NAMALWA (cell line): ENCODE measurements around the gene PGF.
"Not testable (repeated sequence)": the region's sequence is repeated elsewhere in the genome, so short reads cannot be mapped to it uniquely, and the experiment has no call there.

Source experiments
- DNase-seq: peaks from one replicate; pipeline ENCODE4 v3.0.0-alpha.2; 2015; ENCODE audit warnings: low spot score

PGF gene

DNA sequence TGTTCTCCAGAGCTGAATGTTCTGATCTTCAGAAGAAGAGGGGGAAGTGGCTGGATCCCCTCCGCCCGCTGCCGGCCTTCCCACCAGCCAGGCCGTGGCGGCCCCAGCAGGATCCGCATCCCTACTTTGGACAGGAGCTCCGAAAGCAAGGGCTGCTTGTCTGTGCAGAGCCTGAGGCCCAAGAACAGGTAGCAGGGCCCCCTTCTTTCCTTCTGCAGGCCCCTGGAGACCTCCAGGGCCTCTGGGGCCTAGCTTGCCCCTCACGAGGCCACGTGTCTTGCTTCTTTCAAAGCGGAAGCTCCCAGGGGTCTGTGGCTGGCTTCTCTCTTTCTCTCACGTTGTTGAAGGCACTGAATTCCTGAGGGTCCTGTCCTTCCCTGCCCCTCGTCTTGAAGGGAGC lies 13.2 kb downstream of the PGF start:
- peak; percentile 33 for DNase-seq

DNA sequence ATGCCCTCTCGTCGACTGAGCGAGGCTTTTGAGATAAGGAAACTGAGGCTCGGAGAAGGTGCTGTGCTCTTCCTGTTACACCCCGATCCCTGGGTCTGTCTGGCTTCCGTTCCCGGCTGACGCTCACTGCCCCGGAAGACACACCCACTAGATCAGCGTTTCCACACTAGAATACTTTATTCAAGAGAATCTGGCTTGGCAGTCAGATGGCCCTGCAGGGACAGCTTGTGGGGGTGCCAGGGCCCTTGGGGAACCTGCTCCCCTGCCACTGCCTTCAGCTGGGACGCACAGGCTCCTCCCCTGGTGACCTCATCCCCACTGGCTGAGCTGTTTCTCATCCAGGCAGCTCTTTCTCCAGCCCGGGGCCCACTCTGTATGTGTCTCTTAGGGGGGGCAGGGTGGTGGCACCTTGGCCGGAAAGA lies 13.7 kb downstream of the PGF start:
- DNase-seq: peak; percentile 26

DNA sequence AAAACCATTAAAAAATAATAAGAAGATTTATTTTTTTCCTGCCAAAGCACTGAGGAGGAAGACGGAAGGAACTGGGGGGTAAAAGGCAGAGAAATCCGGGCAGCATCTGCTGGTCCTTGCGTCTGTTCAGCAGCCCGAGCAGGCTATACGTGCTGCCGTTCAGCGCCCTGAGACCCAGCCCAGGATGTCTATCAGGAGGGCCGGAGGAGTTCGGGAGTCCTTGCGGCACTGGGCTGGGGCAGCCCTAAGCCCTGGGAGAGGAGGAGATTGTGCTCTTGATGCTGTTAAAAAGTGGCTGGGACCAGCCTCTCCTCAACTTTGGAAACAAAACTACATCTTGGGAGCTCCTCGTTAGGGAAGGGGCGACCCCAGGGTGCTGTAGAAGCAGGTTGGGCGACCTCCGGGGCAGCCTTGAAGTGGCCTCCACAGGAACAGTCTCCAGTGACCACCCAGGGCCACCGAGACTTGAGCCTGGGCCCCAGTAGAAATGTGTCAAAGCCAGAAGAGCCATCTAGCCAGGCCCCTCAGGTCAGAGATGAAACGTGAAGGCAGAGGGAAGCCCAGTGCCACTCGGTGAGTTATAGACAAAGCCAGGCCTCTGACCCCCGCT lies 14.3 kb downstream of the PGF start:
- no peak for DNase-seq

- no peak for DNase-seq
Measured at GRCh38 chr14:74938531-74939495, 16.6 kb downstream of the PGF start.

GRCh38 chr14:74937171-74937570 lies 18.2 kb downstream of the PGF start:
- DNase-seq: no peak

DNA sequence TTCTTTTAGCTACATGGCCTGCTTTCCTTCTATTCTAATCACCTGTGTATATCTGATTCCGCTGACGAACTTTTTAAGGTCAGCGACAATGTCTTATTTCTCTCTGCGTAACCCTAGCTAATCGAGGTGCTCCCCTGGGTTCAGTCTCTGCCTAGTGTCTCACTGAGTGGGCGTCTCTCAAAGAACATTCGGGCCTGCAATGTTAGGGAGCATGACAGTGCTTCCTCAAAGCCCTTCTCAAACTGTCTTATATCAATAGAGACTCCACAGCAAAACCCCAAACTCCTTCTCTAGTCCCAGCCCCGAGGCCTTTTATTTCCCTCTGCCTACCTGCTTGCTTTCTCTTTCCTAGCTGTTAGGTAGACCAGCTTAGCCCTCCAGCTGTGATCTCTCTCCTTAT lies 18.7 kb downstream of the PGF start:
- DNase-seq: no peak

GRCh38 chr14:74936151-74936550 lies 19.2 kb downstream of the PGF start:
- no peak for DNase-seq

DNA sequence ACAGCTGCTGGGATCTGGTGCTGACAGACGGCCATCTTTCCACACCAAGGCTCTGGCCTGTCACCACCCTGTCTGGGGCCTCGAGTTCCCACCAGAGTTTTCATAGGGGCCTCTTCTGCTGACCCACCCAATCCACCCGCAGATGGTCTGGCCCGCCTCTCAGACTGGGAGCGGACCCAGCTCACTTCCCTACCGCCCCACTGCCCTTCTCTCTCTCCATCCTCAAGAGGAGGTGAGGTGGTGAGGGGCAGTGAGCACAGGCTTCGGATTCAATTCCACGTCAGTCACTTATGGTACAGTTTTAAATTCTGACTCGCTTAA lies 20.1 kb downstream of the PGF start:
- DNase-seq: no peak

DNA sequence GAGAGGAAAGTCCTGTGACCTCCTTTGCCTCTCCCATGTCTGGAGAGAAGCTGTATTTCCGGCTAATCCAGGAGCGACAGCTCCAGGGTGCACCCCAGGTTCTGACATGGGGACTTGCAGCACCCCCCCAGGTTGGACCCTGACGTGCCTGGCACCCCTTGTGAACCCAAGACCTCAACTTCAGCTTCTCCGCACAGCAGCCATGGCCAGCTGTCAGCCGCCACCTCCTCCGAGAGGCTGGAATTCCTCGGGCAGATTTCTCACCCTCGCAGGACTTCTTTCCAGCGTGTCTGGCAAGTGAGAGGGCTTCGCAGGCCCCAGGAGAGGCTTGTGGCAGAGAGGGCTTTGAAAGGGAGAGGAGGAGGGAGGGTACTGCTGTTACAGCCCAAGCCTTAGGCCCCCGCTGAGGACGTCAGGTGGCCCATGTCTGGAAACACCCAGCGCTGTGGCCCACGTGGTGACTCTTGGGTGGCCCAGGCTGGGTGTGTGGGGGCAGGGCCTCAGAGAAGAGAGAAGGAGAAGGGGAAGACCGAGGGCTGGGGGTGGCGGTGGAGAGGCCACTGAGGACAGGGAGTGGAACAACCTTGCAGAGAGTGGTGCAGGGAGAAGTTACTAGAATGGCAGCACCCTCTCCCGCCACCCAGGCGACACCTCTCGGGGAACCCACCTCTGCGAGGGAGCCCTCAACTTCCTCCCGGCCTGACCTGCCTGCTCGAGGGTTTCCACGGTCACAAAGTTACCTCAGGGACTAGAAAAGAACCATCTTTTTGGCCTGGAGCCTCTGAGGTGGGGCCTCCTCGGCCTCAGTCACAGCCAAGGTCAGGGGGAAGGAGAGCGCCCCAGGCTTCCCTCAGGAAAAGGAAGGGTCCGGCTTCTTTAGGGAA lies 20.7 kb downstream of the PGF start:
- no peak for DNase-seq

- no peak for DNase-seq
Measured at GRCh38 chr14:74934041-74934440, 21.4 kb downstream of the PGF start.

DNA sequence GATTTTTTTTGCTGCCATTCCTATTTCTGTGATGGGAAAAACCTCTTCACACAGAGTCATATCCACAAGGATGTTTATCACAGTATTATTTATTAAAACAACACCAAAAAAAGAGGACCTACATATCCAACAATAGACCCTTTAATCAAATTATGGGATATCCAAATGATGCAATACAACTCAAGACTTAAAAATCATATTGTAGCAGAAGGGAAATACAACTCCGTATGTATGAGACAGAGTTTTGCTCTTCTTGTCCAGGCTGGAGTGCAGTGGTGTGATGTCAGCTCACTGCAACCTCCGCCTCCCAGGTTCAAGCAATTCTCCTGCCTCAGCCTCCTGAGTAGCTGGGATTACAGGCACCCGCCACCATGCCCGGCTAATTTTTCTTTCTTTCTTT lies 22.5 kb downstream of the PGF start:
- DNase-seq: not testable (repeated sequence)

- DNase-seq: no peak
Measured at GRCh38 chr14:74932401-74932901, 22.9 kb downstream of the PGF start.

GRCh38 chr14:74931744-74932143 lies 23.7 kb downstream of the PGF start:
- DNase-seq: not testable (repeated sequence)

GRCh38 chr14:74929242-74929641 lies 26.2 kb downstream of the PGF start:
- DNase-seq: no peak

- no peak for DNase-seq
Measured at GRCh38 chr14:74927225-74927624, 28.2 kb downstream of the PGF start.

- no peak for DNase-seq
Measured at GRCh38 chr14:74924061-74924460, 31.3 kb downstream of the PGF start.

GRCh38 chr14:74922752-74923401 lies 32.5 kb downstream of the PGF start, which contains the start of gene RPS6KL1:
Gene RPS6KL1 (minus strand): TSS chr14:74923260. CDS start chr14:74921541, 1,719 bp downstream.
- peak; percentile 73 for DNase-seq

DNA sequence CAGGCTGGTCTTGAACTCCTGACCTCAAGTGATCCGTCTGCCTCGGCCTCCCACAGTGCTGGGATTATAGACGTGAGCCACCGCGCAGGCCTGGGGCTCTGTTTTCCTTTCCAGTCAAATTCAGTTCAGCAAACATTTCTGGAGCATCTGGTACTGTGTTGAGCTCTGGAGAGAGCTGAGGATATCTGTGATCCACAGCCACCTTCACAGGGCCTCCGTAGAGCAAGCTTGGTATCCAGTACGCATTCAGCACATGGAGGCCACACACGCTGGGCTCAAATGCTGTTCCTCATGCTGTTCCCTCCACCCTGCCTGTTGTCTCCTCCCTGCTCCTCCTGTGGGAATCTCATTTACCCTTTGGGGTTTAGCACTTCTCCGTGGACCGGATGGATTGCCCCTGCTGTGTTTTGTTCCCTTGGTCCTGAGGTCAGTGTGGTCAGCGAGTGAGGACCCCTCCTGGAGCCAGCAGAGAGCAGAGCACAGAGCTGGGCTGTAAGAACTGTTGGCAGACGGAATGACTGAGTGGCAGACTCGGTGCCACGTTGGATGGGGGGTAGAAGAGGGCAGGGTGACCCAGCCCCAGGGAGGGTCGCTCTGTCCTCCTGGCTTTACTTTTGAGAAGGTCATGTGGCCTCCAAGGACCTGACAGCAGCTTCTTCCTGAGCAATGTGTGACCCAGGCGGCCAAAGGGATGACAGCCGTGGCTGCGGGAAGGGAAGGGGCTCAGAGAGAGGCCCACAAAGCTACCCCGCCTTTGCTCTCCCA lies 33.2 kb downstream of the PGF start:
- DNase-seq: no peak

- no peak for DNase-seq
Measured at GRCh38 chr14:74921053-74921620, 34.3 kb downstream of the PGF start.

- DNase-seq: no peak
Measured at GRCh38 chr14:74920281-74920680, 35.1 kb downstream of the PGF start.
